Mesenteric fat pad (tissue), 1 donor: ENCODE results near the gene PROKR1. TPM values are rescaled to one million over a fixed set of nuclear protein-coding genes. Genes with fewer than 3 reads are reported as not detected.
"Not testable (repeated sequence)": the region's sequence is repeated elsewhere in the genome, so short reads cannot be mapped to it uniquely, and the experiment has no call there.

Experiments used
- DNase-seq: peaks from one replicate; pipeline ENCODE4 v3.0.0-alpha.2; 2020; ENCODE audit warnings: low spot score
- long read RNA-seq: library from polyadenylated mRNA; unstranded; transcript quantifications from one replicate; pipeline ENCODE4 v2.0.0, GENCODE V29; 2020
- total RNA-seq: library from RNA; stranded (reverse); fragmentation: NEBNext Ultra II Directional; extraction: Animal tissue kit (Norgen Biotek cat#: 25700); gene quantifications from one replicate; pipeline ENCODE4 v1.2.1, GENCODE V29; 2021
- donor health status: DM: yes; HTN: yes; CAD: no.

Gene PROKR1
- total RNA-seq = 1.3 TPM
- long read RNA-seq, partial matches to known transcripts = 0 of 1 reads
- long read RNA-seq, other reads (novel, unspliced or antisense) = 1 of 1 reads

GRCh38 chr2:68643011-68643873 is at the start of gene PROKR1:
PROKR1 (plus strand) TSS chr2:68643579; CDS start chr2:68645822, 2,243 bp downstream.
- no peak for DNase-seq

GRCh38 chr2:68594041-68594440 is 49.3 kb upstream of the PROKR1 start:
- no peak for DNase-seq

GRCh38 chr2:68594674-68595492 is 48.5 kb upstream of the PROKR1 start:
- no peak for DNase-seq

GRCh38 chr2:68595493-68595785 is 47.9 kb upstream of the PROKR1 start:
- not testable (repeated sequence) for DNase-seq

- DNase-seq = not testable (repeated sequence)
Observed at GRCh38 chr2:68600495-68600894, 42.9 kb upstream of the PROKR1 start.

- no peak for DNase-seq
Observed at GRCh38 chr2:68603059-68603458, 40.3 kb upstream of the PROKR1 start.

GRCh38 chr2:68604077-68604476 is 39.3 kb upstream of the PROKR1 start:
- DNase-seq = no peak

- no peak for DNase-seq
Observed at GRCh38 chr2:68605939-68606338, 37.4 kb upstream of the PROKR1 start.

GRCh38 chr2:68606759-68607158 is 36.6 kb upstream of the PROKR1 start:
- no peak for DNase-seq

GRCh38 chr2:68607837-68608236 is 35.5 kb upstream of the PROKR1 start:
- DNase-seq = no peak

GRCh38 chr2:68612765-68613519 is 30.4 kb upstream of the PROKR1 start:
- DNase-seq = no peak

- DNase-seq = no peak
Observed at GRCh38 chr2:68620772-68621171, 22.6 kb upstream of the PROKR1 start.

- no peak for DNase-seq
Observed at GRCh38 chr2:68623820-68624219, 19.6 kb upstream of the PROKR1 start.

- no peak for DNase-seq
Observed at GRCh38 chr2:68627615-68628014, 15.8 kb upstream of the PROKR1 start.

- DNase-seq = no peak
Observed at GRCh38 chr2:68632021-68632420, 11.4 kb upstream of the PROKR1 start.

GRCh38 chr2:68637047-68637446 is 6.3 kb upstream of the PROKR1 start:
- DNase-seq = no peak

GRCh38 chr2:68643874-68644485 is 601 bp downstream of the PROKR1 start:
- no peak for DNase-seq

- DNase-seq = no peak
Observed at GRCh38 chr2:68645523-68645922, 2.1 kb downstream of the PROKR1 start.

- no peak for DNase-seq
Observed at GRCh38 chr2:68646303-68646702, 2.9 kb downstream of the PROKR1 start.

- no peak for DNase-seq
Observed at GRCh38 chr2:68650645-68651044, 7.3 kb downstream of the PROKR1 start.

- DNase-seq = no peak
Observed at GRCh38 chr2:68653034-68653433, 9.7 kb downstream of the PROKR1 start.
